Measurements from ENCODE around the gene TMOD1.
"Not testable (repeated sequence)": the region's sequence is repeated elsewhere in the genome, so short reads cannot be mapped to it uniquely, and the experiment has no call there.

TMOD1 gene

DNA sequence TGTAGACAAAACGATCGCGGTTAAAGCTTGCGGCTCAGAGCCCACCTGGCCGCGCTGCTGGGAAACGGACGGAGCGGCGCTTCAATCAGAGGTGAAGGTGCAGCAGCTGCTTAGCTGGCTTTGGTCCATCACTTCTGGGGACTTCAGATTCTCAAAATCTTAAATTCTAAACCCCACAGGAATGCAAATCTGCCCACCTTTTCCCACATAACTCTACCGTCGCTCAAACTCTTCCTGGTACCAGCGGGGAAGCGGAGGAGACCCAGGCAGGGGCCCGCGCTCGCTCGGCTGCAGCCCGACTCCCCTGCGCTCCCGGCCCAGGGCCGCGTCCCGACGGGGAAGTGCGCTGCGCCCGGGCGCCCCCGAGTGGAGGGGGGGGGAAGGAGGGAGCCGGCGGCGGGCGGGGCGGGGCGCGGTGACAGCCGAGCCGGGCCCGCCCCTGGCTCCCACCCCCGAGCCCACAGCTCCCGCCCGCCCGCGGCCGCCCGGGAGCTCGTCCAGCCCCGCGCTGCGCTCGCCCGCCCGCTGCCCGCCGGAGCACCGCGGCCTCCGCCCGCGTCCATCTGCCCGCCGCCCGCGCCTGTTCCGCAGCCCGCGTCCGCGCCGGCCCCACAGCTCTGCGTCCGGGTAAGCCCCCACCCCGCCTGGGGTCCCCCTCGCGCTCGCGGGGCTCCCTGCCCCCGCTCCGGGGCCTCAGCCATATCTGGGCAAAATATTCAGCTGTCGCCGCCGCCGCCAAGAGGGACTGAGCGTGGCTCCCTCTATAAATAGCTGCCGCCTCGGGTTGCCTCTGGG lies at the start of gene TMOD1:
TMOD1 (plus strand) TSS at position 490 of the 795 bp plus-strand sequence. CDS start 22,523 bp downstream, outside the sequence.
- peak in 1 of 2 donors; percentile 34 for DNase-seq (ENCODE audit: low read depth in 2 of 2)

GRCh38 chr9:97453573-97453972 lies 47.9 kb upstream of the TMOD1 start:
- not testable (repeated sequence) for DNase-seq (ENCODE audit: low read depth in 2 of 2)

- DNase-seq (ENCODE audit: low read depth in 2 of 2) = not testable (repeated sequence)
These were observed 44.6 kb upstream of the TMOD1 start for GRCh38 chr9:97456841-97457240.

DNA sequence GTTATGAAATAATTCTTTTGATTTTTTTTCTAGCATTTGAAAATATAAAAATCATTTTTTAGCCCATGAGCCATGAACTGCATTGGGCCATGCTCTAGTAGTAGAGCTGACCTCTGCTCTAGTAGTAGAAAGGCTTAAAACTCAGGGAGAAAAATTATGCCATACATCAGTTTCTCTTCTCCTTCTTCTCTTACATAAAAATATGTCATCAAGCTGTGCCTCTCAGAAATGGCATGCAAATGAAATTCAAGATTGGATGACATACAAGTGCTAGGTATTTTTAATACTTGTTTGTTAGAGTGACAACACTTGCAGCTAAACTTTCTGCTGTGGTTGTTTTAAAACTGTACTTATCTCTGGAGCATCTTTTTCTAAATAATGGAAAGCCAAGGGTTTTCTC lies 42.1 kb upstream of the TMOD1 start:
- no peak for DNase-seq (ENCODE audit: low read depth in 2 of 2)

DNA sequence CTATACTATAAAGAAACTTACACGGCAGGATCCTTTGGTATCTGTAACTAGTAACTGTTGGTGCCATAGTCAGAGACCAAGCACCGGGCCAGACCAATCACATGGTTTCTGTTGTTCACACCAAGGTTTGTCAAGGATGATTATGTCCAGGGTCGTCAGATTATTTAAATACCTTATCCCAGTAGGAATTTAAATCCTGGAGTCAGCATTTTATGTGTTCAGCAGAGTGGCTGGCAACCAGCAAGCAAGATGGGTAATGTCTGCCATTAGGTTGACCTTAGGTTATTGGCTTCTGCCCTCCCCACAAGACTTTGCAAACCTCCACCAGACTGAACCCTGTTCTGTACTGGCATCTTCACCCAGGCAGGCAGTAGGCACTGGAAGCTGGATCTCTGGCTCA lies 39.3 kb upstream of the TMOD1 start:
- no peak for DNase-seq (ENCODE audit: low read depth in 2 of 2)

- no peak for DNase-seq (ENCODE audit: low read depth in 2 of 2)
These were observed 38.6 kb upstream of the TMOD1 start for GRCh38 chr9:97462914-97463313.

DNA sequence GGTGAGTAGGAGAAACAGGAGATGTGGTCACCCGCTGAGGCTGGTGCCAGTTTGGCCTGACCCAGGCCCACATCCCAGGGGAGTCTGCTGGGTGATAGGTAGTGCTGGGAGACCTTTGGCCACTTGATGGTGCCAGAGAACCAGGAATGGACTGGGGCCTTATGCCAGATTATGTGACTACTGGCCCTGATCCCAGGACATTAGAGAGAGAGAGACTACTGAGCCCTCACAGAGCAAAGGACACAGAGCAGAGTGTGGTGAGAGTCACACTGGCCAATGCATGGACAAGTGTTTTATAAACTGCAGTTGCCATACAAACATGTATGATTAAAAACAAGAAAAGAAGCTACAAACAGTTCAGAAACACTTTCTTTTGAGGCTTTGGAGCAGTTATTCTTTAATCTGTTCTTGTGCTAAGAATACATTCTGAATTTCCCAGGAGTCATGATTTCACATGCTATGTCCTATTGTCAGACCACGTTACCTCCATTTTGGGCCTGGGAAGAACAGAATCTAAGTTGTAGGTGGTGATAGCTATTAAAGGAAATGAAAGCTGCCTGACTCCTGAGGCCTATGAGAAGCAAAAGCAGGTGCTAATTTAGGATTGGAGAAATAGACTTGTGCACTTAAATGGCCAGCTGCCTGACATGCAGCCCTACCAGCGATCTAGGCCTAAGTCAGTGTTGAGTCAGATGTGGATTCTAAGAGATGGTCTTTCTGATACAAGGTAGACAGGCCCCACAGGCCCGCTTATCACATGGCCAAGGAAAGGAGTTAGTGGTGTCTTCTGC lies 32.6 kb upstream of the TMOD1 start:
- DNase-seq (ENCODE audit: low read depth in 2 of 2) = peak; percentile 3 to 14

DNA sequence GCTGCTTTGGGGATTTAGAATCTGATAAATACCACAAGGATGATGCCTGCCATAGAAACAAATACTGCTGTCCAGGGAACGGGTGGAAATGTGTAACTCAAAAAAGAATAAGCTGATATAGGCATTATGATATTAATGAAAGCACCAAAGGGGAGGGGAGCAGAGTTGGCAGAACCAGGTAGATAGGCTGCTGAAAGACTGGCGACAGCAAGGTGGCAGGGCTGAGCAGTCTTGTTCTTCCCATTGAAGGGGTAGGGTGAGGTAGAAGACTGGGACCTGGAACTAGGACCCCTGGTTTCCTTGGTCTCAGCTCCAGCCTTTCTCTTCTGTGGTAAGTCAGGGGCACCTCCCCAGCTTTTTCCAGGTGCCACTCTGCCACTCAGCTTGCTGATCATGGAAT lies 31.4 kb upstream of the TMOD1 start:
- DNase-seq (ENCODE audit: low read depth in 2 of 2) = no peak

- no peak for DNase-seq (ENCODE audit: low read depth in 2 of 2)
These were observed 27.7 kb upstream of the TMOD1 start for GRCh38 chr9:97473717-97474116.

DNA sequence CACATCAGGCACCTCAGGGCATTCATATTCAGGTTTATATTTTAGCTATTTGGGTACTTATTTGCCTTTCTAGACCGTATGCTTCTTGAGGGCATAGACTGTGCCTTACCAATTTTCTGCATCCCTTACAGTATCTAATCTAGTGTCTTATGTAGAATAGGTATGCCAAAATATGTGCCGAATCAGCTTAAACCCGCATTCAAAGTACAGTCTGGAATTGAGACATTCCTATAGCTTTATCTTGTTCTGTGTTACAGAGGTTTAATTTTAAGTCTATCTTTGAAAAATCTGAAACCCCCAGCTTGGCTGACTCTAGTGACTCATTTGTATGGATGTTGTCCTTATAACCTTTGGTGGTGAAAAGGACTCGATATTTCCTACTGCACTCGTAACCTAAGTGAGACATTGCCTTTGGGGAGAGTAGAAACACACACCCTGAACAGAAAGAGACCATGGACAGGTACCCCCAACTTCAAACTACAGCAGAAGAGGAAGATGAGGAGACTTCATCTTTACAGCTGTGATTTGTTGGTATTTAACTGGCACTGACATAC lies 27.0 kb upstream of the TMOD1 start:
- DNase-seq (ENCODE audit: low read depth in 2 of 2) = no peak

DNA sequence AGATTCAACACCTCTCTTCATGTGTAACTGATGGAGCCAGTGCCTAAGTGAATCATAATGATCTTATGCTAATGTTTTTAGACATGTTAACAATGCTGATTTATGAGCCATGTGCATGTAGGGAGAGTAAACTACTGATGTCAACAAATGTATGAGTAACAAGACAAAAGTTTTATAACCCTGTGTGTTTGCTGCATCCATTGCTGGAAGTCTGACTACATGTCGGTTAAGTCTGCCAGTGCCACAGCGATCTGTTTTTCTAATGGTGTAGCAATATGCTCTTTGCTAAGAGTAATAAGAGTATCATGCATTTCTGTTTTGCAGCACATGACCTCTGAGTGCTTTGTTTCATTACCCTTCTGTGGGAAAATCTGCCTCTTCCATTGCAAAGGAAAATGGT lies 26.4 kb upstream of the TMOD1 start:
- no peak for DNase-seq (ENCODE audit: low read depth in 2 of 2)

DNA sequence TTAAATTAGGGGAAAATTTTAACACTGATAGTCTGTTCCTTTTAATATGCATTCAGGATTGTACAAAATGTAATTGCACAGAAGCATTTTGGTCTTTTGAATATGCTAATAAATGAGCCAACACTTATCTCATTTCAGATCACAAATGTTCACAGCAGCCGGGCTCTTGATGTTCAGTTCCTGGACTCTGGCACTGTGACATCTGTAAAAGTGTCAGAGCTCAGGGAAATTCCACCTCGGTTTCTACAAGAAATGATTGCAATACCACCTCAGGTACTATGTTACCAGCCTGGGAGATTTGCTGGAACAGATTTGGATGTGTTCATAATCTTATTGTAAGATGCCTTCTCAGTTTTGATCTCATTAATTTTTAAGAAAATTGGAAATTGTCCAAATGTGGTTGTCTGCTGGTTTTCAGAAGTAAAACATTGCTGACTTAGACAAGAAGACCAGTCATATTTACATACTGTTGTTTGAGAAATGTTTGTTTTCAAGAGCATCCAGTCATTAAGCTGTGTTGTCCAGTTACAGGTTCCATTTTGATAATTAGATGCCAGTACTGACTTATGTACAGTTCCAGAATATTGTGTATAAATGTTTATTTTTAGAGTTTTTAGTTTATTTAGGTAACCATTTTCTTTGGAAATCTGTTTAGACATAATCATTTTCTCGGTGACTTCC lies 23.0 kb upstream of the TMOD1 start:
- no peak for DNase-seq (ENCODE audit: low read depth in 2 of 2)

DNA sequence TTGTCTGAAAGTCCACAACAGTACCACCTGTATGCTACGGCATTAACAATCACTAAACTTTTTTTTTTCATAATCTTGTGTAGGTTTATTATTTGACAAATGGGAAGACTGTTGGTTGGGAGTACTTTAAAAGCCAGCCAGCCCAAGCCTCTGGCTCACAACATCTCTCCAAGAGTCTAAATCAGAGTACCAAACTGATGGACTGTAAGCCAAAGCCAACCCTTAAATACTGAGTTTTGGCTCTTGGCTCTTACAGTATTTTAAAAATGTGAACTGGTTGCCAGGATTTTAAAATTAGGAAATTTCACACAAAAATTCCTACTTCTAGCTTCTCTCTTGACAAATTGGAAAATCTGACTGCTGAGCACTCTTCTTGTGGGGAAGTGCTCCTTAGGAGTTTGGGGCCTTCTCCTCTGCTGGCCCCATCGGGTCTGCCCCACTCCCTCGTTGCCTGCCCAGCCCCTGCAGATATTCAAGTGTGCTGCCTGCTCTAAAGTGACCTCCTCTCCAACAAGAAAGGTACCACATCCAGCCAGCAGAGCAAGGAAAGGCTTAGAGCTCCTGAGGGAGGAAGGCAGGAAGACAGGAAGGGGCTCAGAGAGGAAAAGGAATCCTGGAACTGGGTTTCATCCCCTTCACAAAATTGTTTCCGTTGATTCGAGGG lies 21.8 kb upstream of the TMOD1 start:
- DNase-seq (ENCODE audit: low read depth in 2 of 2) = no peak

- DNase-seq (ENCODE audit: low read depth in 2 of 2) = no peak
These were observed 21.3 kb upstream of the TMOD1 start for GRCh38 chr9:97480174-97480573.

DNA sequence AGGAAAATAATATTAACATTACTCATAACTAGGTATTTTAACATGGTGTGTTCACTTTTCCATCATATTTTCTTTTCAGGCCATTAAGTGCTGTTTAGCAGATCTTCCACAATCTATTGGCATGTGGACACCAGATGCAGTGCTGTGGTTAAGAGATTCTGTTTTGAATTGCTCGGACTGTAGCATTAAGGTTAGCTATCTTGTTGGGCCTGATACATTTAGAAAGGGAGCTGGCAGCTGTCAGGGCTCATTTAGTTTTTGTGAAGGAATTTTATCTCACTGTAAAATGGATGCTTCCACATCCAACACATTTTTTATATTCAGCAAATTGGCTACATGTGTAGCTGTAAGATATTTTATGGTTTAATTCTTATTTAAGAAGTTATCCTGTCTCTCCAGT lies 20.7 kb upstream of the TMOD1 start:
- no peak for DNase-seq (ENCODE audit: low read depth in 2 of 2)

DNA sequence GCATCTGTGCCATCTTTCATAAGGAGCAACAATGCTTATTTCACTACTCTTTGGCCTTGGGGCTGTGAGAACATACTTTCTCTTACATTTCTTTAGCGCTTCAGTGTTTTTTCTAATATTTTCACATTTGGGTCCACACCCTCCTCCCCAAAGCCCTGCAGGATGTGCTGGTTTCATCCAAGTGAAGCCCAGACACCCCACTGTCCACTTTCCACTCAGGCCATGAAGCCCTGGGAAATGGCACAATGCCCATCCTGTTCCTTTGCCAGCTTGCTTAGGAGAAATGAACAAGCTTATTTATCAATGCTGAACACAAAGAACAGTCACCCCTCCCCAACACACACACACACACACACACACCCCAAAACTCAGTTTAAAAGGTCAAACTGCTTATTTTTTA lies 17.3 kb upstream of the TMOD1 start:
- DNase-seq (ENCODE audit: low read depth in 2 of 2) = no peak

DNA sequence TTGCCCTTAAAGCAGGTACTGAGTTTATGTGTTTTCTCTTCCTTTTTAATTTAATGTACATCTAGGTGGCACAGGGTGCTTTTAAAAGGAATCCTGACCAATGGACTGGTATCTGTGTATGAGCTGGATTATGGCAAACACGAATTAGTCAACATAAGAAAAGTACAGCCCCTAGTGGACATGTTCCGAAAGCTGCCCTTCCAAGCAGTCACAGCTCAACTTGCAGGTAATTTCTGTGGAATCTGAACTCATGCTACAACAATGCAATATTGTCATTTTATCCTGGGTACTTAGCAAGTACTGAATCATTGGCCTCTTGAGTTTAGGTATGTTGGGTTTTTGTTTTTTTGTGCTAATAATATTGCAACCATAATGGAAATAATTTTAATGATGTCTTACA lies 14.4 kb upstream of the TMOD1 start:
- no peak for DNase-seq (ENCODE audit: low read depth in 2 of 2)

- DNase-seq (ENCODE audit: low read depth in 2 of 2) = no peak
These were observed 13.6 kb upstream of the TMOD1 start for GRCh38 chr9:97487861-97488260.

DNA sequence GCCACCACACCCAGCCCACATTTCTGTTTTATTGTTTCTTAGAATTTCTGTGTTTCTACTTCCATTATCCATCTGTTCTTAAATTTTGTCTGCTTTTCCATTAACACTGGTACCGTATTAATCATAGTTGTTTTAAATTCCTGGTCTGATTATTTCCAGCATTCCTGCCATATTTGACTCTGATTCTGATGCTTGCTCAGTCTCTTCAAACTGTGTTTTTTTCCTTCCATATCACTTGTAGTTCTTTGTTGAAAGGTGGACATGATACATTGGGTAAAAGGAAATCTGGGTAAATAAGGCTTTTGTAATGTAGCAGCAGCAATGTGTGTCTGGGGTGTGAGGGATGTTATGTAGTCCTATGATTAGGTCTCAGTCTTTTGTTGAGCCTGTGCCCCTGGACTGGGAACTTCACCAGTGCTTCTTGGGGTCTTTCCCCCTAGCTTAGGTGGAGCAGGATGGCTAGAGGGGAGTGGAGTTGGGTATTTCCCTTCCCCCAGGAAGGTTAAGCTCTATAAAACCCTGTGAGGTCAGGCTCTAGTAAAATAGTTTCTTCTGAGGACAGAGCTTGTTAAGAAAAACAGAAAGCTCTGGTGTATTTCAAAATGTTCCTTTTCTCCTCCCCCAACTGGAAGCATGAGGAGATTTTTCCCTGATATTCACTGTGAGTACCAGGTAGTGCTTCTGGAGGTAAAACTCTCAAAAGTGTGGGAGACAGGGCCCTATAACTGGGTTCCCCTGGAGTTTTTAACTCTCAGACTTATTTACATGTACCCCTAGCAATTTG lies 10.1 kb upstream of the TMOD1 start:
- no peak for DNase-seq (ENCODE audit: low read depth in 2 of 2)

- DNase-seq (ENCODE audit: low read depth in 2 of 2) = not testable (repeated sequence)
These were observed 3.7 kb upstream of the TMOD1 start for GRCh38 chr9:97497558-97498375.
